GM23248 (cell line): Measurements from ENCODE around the gene LRRC73. TPM values are rescaled to one million over a fixed set of nuclear protein-coding genes. Genes with fewer than 3 reads are reported as not detected.

Experiments used
- DNase-seq: peaks from one replicate; pipeline ENCODE4 v3.0.0-alpha.2; 2015
- H2AFZ ChIP-seq: fragments of 200-600 bp; sonication (generic); 2 replicates; pipeline ENCODE4 v1.6.1; 2016; ENCODE audit warnings: antibody characterized with exemption
- H3F3A ChIP-seq: fragments of 200-600 bp; sonication (generic); 2 replicates; pipeline ENCODE4 v1.6.1; 2016; ENCODE audit warnings: mild to moderate bottlenecking, antibody characterized with exemption, mixed run types; ENCODE audit not compliant: insufficient read depth
- H3K27ac ChIP-seq: fragments of 200-600 bp; sonication (generic); 2 replicates; pipeline ENCODE4 v1.5.1; 2016; ENCODE audit warnings: mild to moderate bottlenecking
- H3K27me3 ChIP-seq: fragments of 200-600 bp; sonication (generic); replicated peaks from 2 replicates; pipeline ENCODE4 v1.6.1; 2016; ENCODE audit warnings: mild to moderate bottlenecking; ENCODE audit not compliant: insufficient read depth
- H3K36me3 ChIP-seq: fragments of 200-600 bp; sonication (generic); 2 replicates; pipeline ENCODE4 v1.6.1; 2016; ENCODE audit warnings: low read depth, mild to moderate bottlenecking
- H3K4me1 ChIP-seq: fragments of 200-600 bp; sonication (generic); 2 replicates; pipeline ENCODE4 v1.6.1; 2016; ENCODE audit warnings: mild to moderate bottlenecking; ENCODE audit not compliant: insufficient read depth
- H3K4me2 ChIP-seq: fragments of 200-600 bp; sonication (generic); one replicate; pipeline ENCODE4 v1.6.1; 2016; ENCODE audit warnings: mild to moderate bottlenecking; ENCODE audit not compliant: unreplicated experiment
- H3K4me3 ChIP-seq: fragments of 200-600 bp; sonication (generic); 2 replicates; pipeline ENCODE4 v1.5.1; 2016; ENCODE audit warnings: mild to moderate bottlenecking
- H3K79me2 ChIP-seq: fragments of 200-600 bp; sonication (generic); 2 replicates; pipeline ENCODE4 v1.6.1; 2016; ENCODE audit warnings: mild to moderate bottlenecking; ENCODE audit not compliant: insufficient read depth
- H3K9ac ChIP-seq: fragments of 200-600 bp; sonication (generic); 2 replicates; pipeline ENCODE4 v1.6.1; 2016; ENCODE audit warnings: mild to moderate bottlenecking
- H3K9me2 ChIP-seq: fragments of 200-600 bp; sonication (generic); 2 replicates; pipeline ENCODE4 v1.6.1; 2016; ENCODE audit warnings: mixed run types, mild to moderate bottlenecking, moderate library complexity; ENCODE audit not compliant: insufficient read depth
- H3K9me3 ChIP-seq: fragments of 200-600 bp; sonication (generic); one replicate; pipeline ENCODE4 v1.6.1; 2017; ENCODE audit warnings: low read depth
- H4K20me1 ChIP-seq: fragments of 200-600 bp; sonication (generic); 2 replicates; pipeline ENCODE4 v1.6.0; 2016; ENCODE audit not compliant: insufficient read depth
- EZH2 ChIP-seq: fragments of 200-600 bp; sonication (generic); IDR thresholded peaks from 2 replicates; pipeline ENCODE4 v1.6.1; 2018; ENCODE audit warnings: antibody characterized with exemption, mild to moderate bottlenecking; ENCODE audit not compliant: insufficient read depth, poor library complexity, severe bottlenecking
- EZH2phosphoT487 ChIP-seq: fragments of 200-600 bp; sonication (generic); IDR thresholded peaks from 2 replicates; pipeline ENCODE4 v1.6.1; 2018; ENCODE audit warnings: antibody characterized with exemption, moderate library complexity, mild to moderate bottlenecking, low read depth; ENCODE audit not compliant: insufficient read depth
- WGBS, 2 experiments: methylation state at CpG; one replicate each; pipeline ENCODE4 v1.1.6; 2015 to 2017; ENCODE audit warnings: low lambda C conversion rate in 2 of 2, low coverage in 1 of 2; ENCODE audit errors: missing lambda C conversion rate in 2 of 2; 5-methylcytosine and 5-hydroxymethylcytosine counted together
- in situ Hi-C: fragments of 300-500 bp; cut with MboI; formaldehyde crosslinking; loops from 2 replicates; pipeline ENCODE4 v1.15.0; 2020
- polyA plus RNA-seq: library from polyadenylated mRNA; unstranded; fragments of >200 nt; fragmentation: Nextera tagmentation; extraction: Ambion mirVana; gene quantifications from 2 replicates; pipeline ENCODE4 v1.2.1, GENCODE V29; 2016
- total RNA-seq: library from RNA; depleted of rRNA; stranded (reverse); fragments of >200 nt; shearing (Covaris generic); gene quantifications from 2 replicates; pipeline ENCODE4 v1.2.3, GENCODE V29; 2014

The LRRC73 gene
- total and polyA plus RNA-seq, 2 experiments from 2014 or later: 1.0 to 1.6 TPM

GRCh38 chr6:43475516-43475915 is 34.6 kb downstream of the LRRC73 start:
- no peak overlapping the region for H2AFZ ChIP-seq
- peaks cover 10% of the 10 kb centered on the region for H3K4me1 ChIP-seq
- H3K27ac ChIP-seq: no peak overlapping the region
- H3K9ac ChIP-seq: no peak overlapping the region
- H3K9me3 ChIP-seq: no peaks in the 10 kb centered on the region
- H3K36me3 ChIP-seq: no peaks in the 10 kb centered on the region
- H3K4me2 ChIP-seq: no peak overlapping the region
- TF ChIP-seq EZH2 (no peak), EZH2phosphoT487 (no peak)
- peaks cover 7% of the 10 kb centered on the region; the same call in 1 of the 2 replicates for H3F3A ChIP-seq
- no peaks in the 10 kb centered on the region for H4K20me1 ChIP-seq
- no peaks in the 10 kb centered on the region for H3K9me2 ChIP-seq
- H3K79me2 ChIP-seq: no peaks in the 10 kb centered on the region; the same call in none of the 2 replicates
- 58 to 61% methylated on average over 6 of the region's 6 CpGs for WGBS, 2 experiments
- H3K27me3 ChIP-seq: no peaks in the 10 kb centered on the region
- H3K4me3 ChIP-seq: no peak overlapping the region
- in situ Hi-C loops: no loop called here
- no peak for DNase-seq

- Histone ChIP-seq H3K36me3 (no peaks in the 10 kb centered on the region), H3K27ac (no peak overlapping the region), H3K9me3 (no peaks in the 10 kb centered on the region), H2AFZ (no peak overlapping the region), H3K4me2 (no peak overlapping the region), H3K4me1 (no peaks in the 10 kb centered on the region; the same call in 1 of the 2 replicates), H3K27me3 (no peaks in the 10 kb centered on the region), H4K20me1 (no peaks in the 10 kb centered on the region), H3F3A (peaks cover 7% of the 10 kb centered on the region; the same call in 1 of the 2 replicates), H3K9ac (no peak overlapping the region), H3K4me3 (no peak overlapping the region), H3K79me2 (no peaks in the 10 kb centered on the region; the same call in none of the 2 replicates), H3K9me2 (no peaks in the 10 kb centered on the region)
- in situ Hi-C loops: no loop called here
- DNase-seq: no peak
- WGBS, 2 experiments: 95 to 97% methylated on average over 4 of the region's 4 CpGs
- TF ChIP-seq EZH2 (no peak), EZH2phosphoT487 (no peak)
Measured at GRCh38 chr6:43472515-43472914, 37.6 kb downstream of the LRRC73 start.

GRCh38 chr6:43471399-43471798 is 38.7 kb downstream of the LRRC73 start:
- H3F3A ChIP-seq: peaks cover under 1% of the 10 kb centered on the region; the same call in 1 of the 2 replicates
- no peak overlapping the region for H3K4me3 ChIP-seq
- no peaks in the 10 kb centered on the region for H3K9me3 ChIP-seq
- in situ Hi-C loops: no loop called here
- H2AFZ ChIP-seq: no peak overlapping the region
- H4K20me1 ChIP-seq: no peaks in the 10 kb centered on the region
- no peaks in the 10 kb centered on the region for H3K27me3 ChIP-seq
- 44 to 56% methylated on average over 1 of the region's 1 CpG for WGBS, 2 experiments
- no peak overlapping the region for H3K9ac ChIP-seq
- no peak overlapping the region for H3K4me2 ChIP-seq
- no peak overlapping the region for H3K27ac ChIP-seq
- no peak for TF ChIP-seq EZH2phosphoT487
- TF ChIP-seq EZH2: no peak
- no peaks in the 10 kb centered on the region for H3K9me2 ChIP-seq
- no peaks in the 10 kb centered on the region for H3K79me2 ChIP-seq
- H3K4me1 ChIP-seq: no peaks in the 10 kb centered on the region
- no peaks in the 10 kb centered on the region for H3K36me3 ChIP-seq
- no peak for DNase-seq

- Histone ChIP-seq H3K9me2 (no peaks in the 10 kb centered on the region), H4K20me1 (no peaks in the 10 kb centered on the region), H3F3A (no peaks in the 10 kb centered on the region), H2AFZ (no peak overlapping the region), H3K9ac (no peak overlapping the region), H3K79me2 (no peaks in the 10 kb centered on the region), H3K4me3 (no peak overlapping the region), H3K36me3 (no peaks in the 10 kb centered on the region), H3K27me3 (no peaks in the 10 kb centered on the region), H3K4me2 (no peak overlapping the region), H3K9me3 (no peaks in the 10 kb centered on the region), H3K27ac (no peak overlapping the region), H3K4me1 (no peaks in the 10 kb centered on the region)
- in situ Hi-C loops: no loop called here
- TF ChIP-seq EZH2phosphoT487 (no peak), EZH2 (no peak)
- WGBS, 2 experiments: 83% methylated on average over 7 of the region's 7 CpGs
- DNase-seq: no peak
Measured at GRCh38 chr6:43469947-43470346, 40.2 kb downstream of the LRRC73 start.
